ENCODE results near the gene DCUN1D2.

Gene DCUN1D2

GRCh38 chr13:113506871-113507388, 16.4 kb upstream of the DCUN1D2 start:
- TF ChIP-seq ZFX (IDR thresholded peaks at IDR 0.05) (no peak), CTCF (conservative IDR thresholded peaks at IDR 0.05) (no peak)
- H3K27ac ChIP-seq, result no peak overlapping the region

- no peak overlapping the region for H3K27ac ChIP-seq
- TF ChIP-seq ZFX (IDR thresholded peaks at IDR 0.05) (no peak), CTCF (conservative IDR thresholded peaks at IDR 0.05) (no peak)
Measured at GRCh38 chr13:113506025-113506685, 15.6 kb upstream of the DCUN1D2 start.

- H3K27ac ChIP-seq, result no peak overlapping the region
- no peak for TF ChIP-seq ZFX (IDR thresholded peaks at IDR 0.05)
- no peak for TF ChIP-seq CTCF (conservative IDR thresholded peaks at IDR 0.05)
Measured at GRCh38 chr13:113502686-113503085, 12.2 kb upstream of the DCUN1D2 start.

- no peak overlapping the region for H3K27ac ChIP-seq
- TF ChIP-seq ZFX (IDR thresholded peaks at IDR 0.05) (no peak), CTCF (conservative IDR thresholded peaks at IDR 0.05) (no peak)
Measured at GRCh38 chr13:113500530-113501265, 10.2 kb upstream of the DCUN1D2 start.

GRCh38 chr13:113499936-113500335, 9.4 kb upstream of the DCUN1D2 start:
- TF ChIP-seq ZFX (IDR thresholded peaks at IDR 0.05) (no peak), CTCF (conservative IDR thresholded peaks at IDR 0.05) (no peak)
- H3K27ac ChIP-seq, result no peak overlapping the region

GRCh38 chr13:113498905-113499304, 8.4 kb upstream of the DCUN1D2 start:
- no peak overlapping the region for H3K27ac ChIP-seq
- no peak for TF ChIP-seq CTCF (conservative IDR thresholded peaks at IDR 0.05)
- TF ChIP-seq ZFX (IDR thresholded peaks at IDR 0.05), result no peak

- TF ChIP-seq ZFX (IDR thresholded peaks at IDR 0.05) (no peak), CTCF (conservative IDR thresholded peaks at IDR 0.05) (no peak)
- no peak overlapping the region for H3K27ac ChIP-seq
Measured at GRCh38 chr13:113497217-113497616, 6.7 kb upstream of the DCUN1D2 start.
